CD4-positive, alpha-beta T cell treated with Interleukin-1 beta for 1 hour (primary cell): Measurements from ENCODE around the gene SERPINA6.
"Not testable (repeated sequence)": the region's sequence is repeated elsewhere in the genome, so short reads cannot be mapped to it uniquely, and the experiment has no call there.

Source experiments
- DNase-seq, 2 donors: peaks; one replicate each; pipeline ENCODE4 v3.0.0-alpha.2; 2020 to 2022

SERPINA6 gene

DNA sequence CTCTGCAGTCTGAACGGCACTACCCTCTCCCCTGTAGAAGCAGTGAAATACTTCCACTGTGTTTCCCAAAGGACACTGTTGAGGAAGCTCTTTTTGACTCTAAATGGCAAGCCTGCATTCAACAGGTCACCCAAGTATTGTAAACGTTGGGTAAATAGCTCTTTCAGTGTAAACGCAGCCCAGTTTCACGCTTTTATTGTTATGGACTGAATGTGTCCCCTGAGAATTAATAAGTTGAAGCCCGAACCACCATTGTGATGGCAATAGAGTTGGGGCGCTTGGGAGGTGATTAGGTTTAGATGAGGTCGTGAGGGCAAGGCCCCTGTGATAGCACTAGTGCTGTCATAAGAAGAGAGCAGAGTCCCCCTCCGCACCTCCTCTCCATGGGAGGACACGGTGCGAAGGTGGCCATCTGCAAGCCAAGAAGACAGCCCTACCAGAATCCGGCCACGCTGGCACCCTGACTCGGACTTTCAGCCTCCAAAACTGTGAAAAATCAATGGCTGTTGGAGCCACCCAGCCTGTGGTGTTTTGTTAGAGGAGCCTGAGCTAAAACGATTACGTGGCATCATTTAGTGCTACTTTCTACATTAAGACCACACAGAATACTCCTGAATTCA, 31.1 kb downstream of the SERPINA6 start:
- no peak for DNase-seq

DNA sequence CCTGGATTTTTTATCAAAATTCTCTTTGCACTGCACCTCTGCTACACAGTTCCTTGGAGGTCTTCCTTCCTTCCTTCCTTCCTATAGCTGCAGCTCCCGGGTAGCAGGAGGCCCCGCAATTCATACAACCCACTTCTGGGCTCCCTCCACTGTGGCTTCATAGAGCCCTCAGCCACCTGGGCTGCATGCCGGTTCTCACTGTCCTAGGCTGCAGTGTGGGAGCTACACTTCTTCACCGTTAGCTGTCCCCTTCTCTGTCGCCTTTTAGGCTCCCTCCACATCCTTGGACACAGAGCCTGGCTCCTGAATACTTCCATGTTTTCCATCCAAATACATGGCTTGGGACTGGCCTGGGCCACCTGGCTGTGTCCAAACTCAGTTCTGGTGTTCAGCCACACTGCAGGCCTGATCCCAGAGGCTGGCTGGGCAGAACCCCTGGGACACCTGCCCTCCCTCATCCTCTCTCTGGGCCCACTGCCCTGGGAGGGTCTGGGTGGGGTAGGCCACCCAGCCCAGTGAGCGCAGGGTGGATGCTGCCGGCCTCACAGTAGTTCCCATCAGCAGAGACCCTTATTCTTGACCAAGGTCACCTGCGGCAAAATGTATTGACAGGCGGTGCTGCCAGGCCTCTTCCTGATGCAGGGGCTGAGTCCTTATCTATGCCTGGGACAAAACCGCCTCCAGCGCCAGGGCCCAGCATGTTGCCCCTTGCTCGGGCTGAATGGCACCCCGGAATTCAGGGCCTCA, 31.8 kb downstream of the SERPINA6 start:
- no peak for DNase-seq

DNA sequence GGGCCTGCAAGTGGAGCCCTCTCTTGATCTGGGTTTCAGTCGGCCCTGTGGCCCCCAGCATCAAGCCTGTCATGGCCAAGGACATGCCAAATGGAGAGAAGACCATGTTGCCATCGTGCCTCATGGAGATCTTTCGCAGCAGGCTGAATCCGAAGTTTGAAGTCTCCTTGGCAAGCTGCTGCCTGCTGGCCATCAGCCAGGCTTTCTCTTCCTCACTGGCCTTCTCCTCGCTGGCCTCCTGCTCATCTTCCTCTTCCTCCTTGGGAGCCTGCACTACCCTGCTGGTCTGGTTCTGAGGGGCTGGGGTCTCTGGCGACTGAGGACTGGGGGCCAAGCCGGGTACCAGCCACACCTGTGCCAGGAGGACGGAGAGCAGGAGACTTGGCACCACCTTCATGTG, 32.9 kb downstream of the SERPINA6 start:
- no peak for DNase-seq

DNA sequence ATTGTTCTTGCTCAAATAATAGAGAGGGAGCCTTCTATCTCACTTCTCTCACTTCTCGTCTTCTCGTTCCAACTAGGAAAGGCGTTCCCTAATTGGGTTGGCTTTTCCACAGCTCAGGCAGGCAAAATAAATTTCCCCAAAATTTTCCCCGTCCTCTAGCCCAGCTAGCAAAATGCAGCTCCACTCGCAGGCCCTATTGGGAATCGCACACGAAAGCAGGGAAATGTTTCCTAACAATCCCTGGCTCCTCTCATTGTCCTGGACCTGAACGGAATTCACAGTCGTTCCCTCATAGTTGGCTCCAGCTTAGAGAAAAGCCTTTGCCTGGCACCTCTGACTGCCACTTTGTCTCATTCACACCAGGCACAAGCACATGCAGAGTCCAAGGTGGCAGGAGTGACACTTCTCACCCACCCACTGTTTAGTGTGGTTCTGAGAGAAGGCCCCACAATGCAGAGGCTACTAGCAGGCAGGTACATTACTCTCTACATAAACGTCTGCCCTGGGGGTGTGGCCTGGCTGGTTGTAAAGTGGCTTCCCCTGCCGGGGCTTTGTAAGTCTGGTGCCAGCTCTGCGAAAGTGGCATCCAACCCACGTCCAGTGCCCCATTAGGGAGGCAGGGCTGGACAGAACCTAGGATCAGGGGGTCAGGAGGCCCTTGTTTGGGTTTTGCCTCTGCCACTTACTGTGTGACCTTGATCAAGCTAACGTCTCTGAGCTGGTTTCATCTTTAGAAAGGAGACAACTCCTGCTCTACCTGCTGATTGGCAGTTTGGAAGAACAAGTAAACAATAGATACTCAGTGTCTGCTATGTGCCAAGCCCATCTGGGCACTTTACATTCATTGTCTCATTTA, 34.3 kb downstream of the SERPINA6 start:
- DNase-seq = no peak

DNA sequence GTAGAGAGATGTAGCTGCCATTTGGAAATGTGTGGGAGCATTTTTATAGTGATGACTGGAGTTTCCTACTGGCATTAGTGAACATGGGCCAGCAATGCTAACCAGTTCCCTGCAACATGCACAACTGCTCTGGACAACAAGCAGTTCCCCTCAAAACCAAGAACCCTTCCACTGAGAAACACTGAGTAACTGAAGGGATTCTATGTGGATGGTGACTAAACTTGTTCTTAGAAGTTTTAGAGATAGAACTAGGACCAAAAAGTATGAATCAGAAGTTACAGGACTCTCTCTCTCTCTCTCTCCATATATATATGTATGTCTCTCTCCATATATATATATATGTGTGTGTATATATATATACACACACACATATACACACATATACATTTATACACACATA, 38.0 kb downstream of the SERPINA6 start:
- DNase-seq = no peak

DNA sequence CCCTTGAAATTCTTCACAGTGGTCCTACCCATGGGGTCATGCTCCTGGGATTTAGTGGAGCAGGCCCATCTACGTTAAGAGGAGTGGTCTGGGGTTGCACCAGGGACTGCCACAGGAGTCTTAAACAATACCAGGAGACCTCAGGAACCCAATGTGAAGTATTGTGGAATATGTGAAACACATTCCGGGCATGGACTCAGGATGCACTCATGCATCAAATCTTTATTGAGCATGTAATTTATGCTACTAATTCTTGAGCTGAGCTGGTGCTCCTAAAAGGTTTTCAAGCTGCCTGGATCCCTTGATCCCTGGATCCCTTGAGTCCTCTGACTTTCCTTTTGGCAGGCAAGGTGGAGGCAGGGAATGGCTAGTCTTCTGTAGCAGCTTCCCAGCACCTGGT, 38.9 kb downstream of the SERPINA6 start:
- no peak for DNase-seq

DNA sequence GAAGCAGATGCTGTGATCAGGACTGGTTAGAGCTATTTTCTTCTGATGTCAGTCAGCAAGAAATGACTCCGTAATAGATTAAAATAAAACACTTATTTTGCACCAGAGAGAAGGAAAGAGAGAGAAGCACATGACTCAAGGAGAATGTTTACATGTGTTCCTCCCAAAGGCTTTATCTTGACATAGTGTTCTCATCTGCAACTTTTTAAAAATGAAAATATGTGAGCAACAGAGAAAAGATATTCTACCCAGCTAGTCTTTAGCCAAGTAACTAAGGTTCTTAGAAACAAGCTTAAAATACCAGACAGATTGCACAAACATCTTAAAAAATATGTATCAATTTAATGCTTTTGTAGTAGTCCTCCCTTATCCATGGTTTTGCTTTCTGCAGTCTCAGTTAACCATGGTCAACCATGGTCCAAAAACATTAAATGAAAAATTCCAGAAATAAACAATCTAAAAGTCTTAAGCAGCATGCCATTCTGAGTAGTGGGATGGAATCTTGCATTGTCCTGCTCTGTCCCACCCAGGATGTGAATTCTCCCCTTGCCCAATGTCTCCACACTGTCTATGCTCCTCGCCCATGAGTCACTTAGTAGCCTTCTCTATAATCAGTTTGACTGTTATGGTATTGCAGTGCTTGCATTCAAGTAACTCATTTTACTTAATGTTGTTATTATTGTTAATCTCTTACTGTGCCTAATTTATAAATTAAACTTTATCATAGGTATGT, 40.0 kb downstream of the SERPINA6 start:
- DNase-seq = no peak

DNA sequence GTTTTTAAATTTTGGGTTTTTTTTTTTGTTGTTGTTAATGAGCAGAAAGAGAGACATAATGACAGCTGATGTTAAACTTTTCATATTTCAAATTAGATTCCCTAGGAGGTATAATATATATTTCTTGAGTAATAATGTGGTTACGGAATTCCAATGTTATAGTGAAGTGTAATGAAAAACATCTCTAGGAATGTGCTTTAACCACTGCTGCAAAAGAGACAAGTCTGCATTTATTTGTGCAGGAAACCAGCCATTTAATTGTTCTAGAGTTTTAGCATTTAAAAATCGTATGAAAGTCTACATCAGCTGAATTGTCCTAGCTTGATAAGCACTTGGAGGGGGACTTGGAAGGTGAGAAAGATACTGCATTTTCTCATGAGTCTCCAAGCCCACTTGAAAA, 44.4 kb downstream of the SERPINA6 start:
- no peak for DNase-seq

DNA sequence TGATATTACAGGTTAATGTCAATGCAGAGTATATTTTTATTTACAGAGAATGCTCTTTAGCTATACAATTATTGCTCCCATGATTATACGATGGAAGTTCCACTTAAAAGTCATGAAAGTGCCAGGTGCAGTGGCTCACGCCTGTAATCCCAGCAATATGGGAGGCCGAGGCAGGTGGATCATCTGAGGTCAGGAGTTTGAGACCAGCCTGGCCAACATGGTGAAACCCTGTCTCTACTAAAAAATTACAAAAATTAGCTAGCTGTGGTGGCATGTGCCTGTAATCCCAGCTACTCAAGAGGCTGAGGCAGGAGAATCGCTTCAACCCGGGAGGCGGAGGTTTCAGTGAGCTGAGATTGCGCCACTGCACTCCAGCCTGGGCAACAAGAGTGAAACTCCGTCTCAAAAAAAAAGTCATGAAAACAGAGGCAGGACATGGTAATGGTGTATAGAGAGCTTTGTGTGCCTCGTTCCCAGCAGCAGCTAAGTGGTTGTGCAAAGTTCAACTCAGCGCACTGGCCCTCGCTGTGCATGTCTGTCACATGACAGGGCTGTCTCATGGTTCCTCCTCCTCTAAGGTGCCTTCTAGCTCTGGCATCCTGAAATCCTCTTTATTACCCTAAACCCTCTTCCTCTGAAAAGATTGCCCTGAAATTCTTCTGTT, 46.1 kb downstream of the SERPINA6 start:
- not testable (repeated sequence) for DNase-seq

DNA sequence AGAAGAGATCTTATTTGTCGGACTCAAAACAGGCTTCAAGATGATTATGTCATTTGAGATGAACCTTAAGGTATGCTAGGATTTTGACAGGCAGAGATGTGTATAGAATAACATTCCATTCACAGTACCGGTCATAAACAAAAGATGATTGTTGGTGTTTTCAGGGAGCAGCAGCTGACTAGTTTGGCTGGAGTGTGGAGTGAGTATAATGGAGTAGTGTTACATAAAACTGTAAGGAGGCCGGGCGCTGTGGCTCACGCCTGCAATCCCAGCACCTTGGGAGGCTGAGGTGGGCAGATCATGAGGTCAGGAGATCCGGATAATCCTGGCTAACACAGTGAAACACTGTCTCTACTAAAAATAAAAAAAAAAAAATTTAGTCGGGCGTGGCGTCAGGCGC, 54.0 kb downstream of the SERPINA6 start:
- DNase-seq = no peak

DNA sequence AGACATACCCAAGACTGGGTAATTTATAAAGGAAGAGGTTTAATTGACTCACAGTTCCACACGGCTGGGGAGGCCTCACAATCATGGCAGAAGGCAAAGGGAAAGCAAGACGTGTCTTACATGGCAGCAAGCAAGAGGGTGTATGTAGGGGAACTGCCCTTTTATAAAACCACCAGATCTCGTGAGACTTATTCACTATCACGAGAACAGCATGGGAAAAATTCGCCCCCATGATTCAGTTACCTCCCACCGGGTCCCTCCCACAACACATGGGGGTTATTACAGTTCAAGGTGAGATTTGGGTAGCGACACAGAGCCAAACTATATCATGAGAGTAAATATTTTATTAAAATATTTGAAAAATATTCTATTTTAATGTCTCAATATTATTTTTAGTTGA, 54.6 kb downstream of the SERPINA6 start:
- DNase-seq = not testable (repeated sequence)

DNA sequence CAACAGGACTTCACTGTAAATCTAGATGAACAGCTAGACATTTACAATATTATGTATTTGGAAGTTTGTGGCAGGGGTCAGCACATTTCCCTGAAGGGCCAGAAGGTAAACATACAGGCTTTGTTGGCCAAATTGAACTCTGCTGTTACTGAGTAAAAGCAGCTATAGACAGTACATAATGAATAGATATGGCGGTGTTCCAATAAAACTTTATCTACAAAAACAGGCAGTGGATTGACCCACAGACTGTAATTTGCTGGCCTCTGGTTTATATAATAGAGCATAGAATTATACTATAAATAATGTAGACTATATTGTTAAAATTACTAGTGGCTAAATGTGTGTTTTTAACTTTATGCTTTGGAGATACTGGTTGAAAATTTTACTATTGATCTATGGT, 55.8 kb downstream of the SERPINA6 start:
- no peak for DNase-seq

DNA sequence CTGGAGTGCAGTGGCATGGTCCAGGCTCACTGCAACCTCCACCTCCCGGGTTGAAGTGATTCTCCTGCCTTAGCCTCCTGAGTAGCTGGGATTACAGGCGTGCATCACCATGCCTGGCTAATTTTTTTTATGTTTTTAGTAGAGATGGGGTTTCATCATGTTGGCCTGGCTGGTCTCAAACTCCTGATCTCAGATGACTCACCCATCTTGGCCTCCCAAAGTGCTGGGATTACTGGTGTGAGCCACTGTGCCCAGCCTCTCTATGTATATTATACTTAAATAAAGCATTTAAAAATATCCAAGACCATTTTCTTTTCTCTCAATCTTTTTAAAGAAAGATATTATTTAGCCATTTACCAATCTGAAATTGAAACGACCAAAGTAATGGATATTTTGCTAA, 58.9 kb downstream of the SERPINA6 start:
- not testable (repeated sequence) for DNase-seq
